HepG2 (cell line): ENCODE data around the gene TPD52L2. TPM values are rescaled to one million over a fixed set of nuclear protein-coding genes. Genes with fewer than 3 reads are reported as not detected.

Source experiments
- ARID2 ChIP-seq: sonication (generic); formaldehyde crosslinking; IDR thresholded peaks from 2 replicates; pipeline ENCODE4 v1.8.1; 2022; ENCODE audit warnings: mild to moderate bottlenecking, missing genetic modification reagents, borderline replicate concordance
- ELF3 ChIP-seq: IDR thresholded peaks from 2 replicates; pipeline ENCODE4 v1.6.1; 2016; ENCODE audit warnings: missing genetic modification reagents, missing compliant biosample characterization
- HOXA3 ChIP-seq: sonication (generic); formaldehyde crosslinking; IDR thresholded peaks from 2 replicates; pipeline ENCODE4 v1.5.0; 2020; ENCODE audit warnings: missing genetic modification reagents
- MXD1 ChIP-seq: sonication (generic); formaldehyde crosslinking; IDR thresholded peaks from 2 replicates; pipeline ENCODE4 v1.4.0; 2020; ENCODE audit warnings: mild to moderate bottlenecking, missing genetic modification reagents
- ONECUT2 ChIP-seq: sonication (generic); formaldehyde crosslinking; IDR thresholded peaks from 2 replicates; pipeline ENCODE4 v1.4.0; 2020; ENCODE audit warnings: missing genetic modification reagents
- TEAD2 ChIP-seq: sonication (generic); formaldehyde crosslinking; IDR thresholded peaks from 2 replicates; pipeline ENCODE4 v1.9.0; 2021; ENCODE audit warnings: missing genetic modification reagents
- ZFP82 ChIP-seq: sonication (generic); formaldehyde crosslinking; IDR thresholded peaks from 2 replicates; pipeline ENCODE4 v1.5.1; 2020; ENCODE audit warnings: mild to moderate bottlenecking, missing genetic modification reagents, borderline replicate concordance
- ZKSCAN1 ChIP-seq: fragments of 150-350 bp; IDR thresholded peaks from 2 replicates; pipeline ENCODE4 v1.6.1; 2014; ENCODE audit warnings: low read length
- ZKSCAN8 ChIP-seq: IDR thresholded peaks from 2 replicates; pipeline ENCODE4 v1.6.1; 2016; ENCODE audit warnings: borderline replicate concordance, missing genetic modification reagents, missing compliant biosample characterization
- ZMYM2 ChIP-seq: sonication (generic); formaldehyde crosslinking; IDR thresholded peaks from 2 replicates; pipeline ENCODE4 v1.8.0; 2022; ENCODE audit warnings: mild to moderate bottlenecking, missing genetic modification reagents
- ZNF282 ChIP-seq: fragments of 450-650 bp; IDR thresholded peaks from 2 replicates; pipeline ENCODE4 v1.6.1; 2018; ENCODE audit not compliant: partially characterized antibody
- ZNF451 ChIP-seq: sonication (generic); formaldehyde crosslinking; IDR thresholded peaks from 2 replicates; pipeline ENCODE4 v1.5.0; 2020; ENCODE audit warnings: mild to moderate bottlenecking, missing genetic modification reagents
- ZNF546 ChIP-seq: sonication (generic); formaldehyde crosslinking; conservative IDR thresholded peaks from 2 replicates; pipeline ENCODE4 v1.8.1; 2023; ENCODE audit warnings: mild to moderate bottlenecking, missing genetic modification reagents
- polyA plus RNA-seq, 8 experiments: library from polyadenylated mRNA; depleted of rRNA in 3 of 8; stranded (reverse) in 7 of 8; unstranded in 1 of 8; fragments of >200 nt; fragmentation: Illumina TruSeq in 4 of 8; extraction: Trizol in 4 of 8; gene quantifications; 2 replicates each; pipeline versions ENCODE4 v1.2.1 to v1.2.3, GENCODE V29; 2011 to 2016; ENCODE audit warnings: low read depth in 4 of 8, missing spikeins in 1 of 8, mixed read lengths in 1 of 8; ENCODE audit not compliant: insufficient read depth in 1 of 8
- total RNA-seq, 5 experiments: library from RNA; depleted of rRNA; stranded (reverse); fragments of >200 nt; fragmentation: Illumina TruSeq; extraction: Trizol; gene quantifications; 2 replicates each; pipeline ENCODE4 v1.2.3, GENCODE V29; 2016; ENCODE audit warnings: low read depth in 1 of 5
- TF ChIP-seq, protein P1 (sequence below), 2 experiments: sonication (generic) in 1 of 2; formaldehyde crosslinking in 1 of 2; IDR thresholded peaks; 2 replicates each; pipeline versions ENCODE4 v1.4.0 to v1.6.1; 2016 to 2020; ENCODE audit warnings: borderline replicate concordance in 1 of 2, low read depth in 1 of 2, mild to moderate bottlenecking in 1 of 2, missing genetic modification reagents in 1 of 2
- TF ChIP-seq, protein P2 (sequence below): sonication (generic); formaldehyde crosslinking; IDR thresholded peaks from 2 replicates; pipeline ENCODE4 v1.5.0; 2020; ENCODE audit warnings: mild to moderate bottlenecking, missing genetic modification reagents, borderline replicate concordance
- TF ChIP-seq, protein P3 (sequence below): sonication (generic); formaldehyde crosslinking; IDR thresholded peaks from 2 replicates; pipeline ENCODE4 v1.5.0; 2020; ENCODE audit warnings: missing genetic modification reagents, mild to moderate bottlenecking, borderline replicate concordance

The TPD52L2 gene
- total and polyA plus RNA-seq, 2 of the 13 experiments (the other 11 are each of a cell fraction or from before 2014, with no cell fraction given) = 156 to 184 TPM

DNA sequence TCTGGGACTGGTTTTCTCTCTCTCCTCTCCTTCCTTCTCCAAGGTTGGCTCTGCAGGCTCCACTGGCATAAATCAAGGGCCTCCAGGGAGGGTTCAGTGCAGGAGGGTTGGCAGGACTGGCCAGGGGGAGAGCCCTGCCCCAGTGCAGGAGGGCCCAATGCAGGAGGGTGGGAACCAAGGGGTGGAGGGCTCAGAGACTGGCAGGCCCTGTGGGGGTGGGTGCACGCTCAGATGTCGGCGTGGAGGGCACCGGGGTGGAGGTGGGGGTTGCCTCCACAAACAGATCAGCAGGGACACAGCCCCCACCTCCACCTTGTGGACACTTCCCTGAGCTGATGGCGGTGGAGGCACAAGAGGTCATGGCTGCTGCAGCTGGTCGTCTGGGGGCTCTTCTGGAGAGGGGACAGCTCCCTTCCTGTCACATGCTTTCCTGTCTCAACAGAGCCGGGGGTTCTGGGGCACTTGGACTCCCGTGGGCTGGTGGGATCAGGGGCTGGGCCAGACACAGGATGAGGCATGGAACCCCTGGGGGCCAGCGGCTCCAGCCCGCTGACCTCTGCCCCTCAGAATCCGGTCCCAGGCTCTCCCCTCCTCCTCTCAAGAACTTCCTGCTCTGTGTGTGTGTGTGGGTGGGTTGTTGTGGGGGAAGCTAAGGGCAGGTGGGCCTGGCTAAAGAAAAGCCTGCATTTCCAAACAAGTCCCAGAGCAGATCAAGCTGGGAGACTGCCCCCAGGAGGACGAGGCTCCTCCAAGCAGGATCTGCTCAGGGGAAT is 6.5 kb upstream of the TPD52L2 start (continued):
- no peak for TF ChIP-seq MXD1
- no peak for TF ChIP-seq ZKSCAN1
- peak; percentile 36; the same call in 1 of the 2 replicates for TF ChIP-seq HOXA3
- TF ChIP-seq, protein P1, sequence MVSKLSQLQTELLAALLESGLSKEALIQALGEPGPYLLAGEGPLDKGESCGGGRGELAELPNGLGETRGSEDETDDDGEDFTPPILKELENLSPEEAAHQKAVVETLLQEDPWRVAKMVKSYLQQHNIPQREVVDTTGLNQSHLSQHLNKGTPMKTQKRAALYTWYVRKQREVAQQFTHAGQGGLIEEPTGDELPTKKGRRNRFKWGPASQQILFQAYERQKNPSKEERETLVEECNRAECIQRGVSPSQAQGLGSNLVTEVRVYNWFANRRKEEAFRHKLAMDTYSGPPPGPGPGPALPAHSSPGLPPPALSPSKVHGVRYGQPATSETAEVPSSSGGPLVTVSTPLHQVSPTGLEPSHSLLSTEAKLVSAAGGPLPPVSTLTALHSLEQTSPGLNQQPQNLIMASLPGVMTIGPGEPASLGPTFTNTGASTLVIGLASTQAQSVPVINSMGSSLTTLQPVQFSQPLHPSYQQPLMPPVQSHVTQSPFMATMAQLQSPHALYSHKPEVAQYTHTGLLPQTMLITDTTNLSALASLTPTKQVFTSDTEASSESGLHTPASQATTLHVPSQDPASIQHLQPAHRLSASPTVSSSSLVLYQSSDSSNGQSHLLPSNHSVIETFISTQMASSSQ (IDR thresholded peaks at IDR 0.05; ENCODE audit: low read depth) = peak; percentile 16; the same call in 1 of the 2 replicates
- TF ChIP-seq, protein P1 (CRISPR knock-in tag; IDR thresholded peaks at IDR 0.05; ENCODE audit: borderline replicate concordance) = peak; percentile 43; the same call in 1 of the 2 replicates
- TF ChIP-seq ZMYM2 (CRISPR knock-in tag) = peak; percentile 44; the same call in 1 of the 2 replicates
- TF ChIP-seq TEAD2 (CRISPR knock-in tag) = no peak
- no peak; the same call in 1 of the 2 replicates for TF ChIP-seq ZNF546 (CRISPR knock-in tag)
- TF ChIP-seq, protein P2, sequence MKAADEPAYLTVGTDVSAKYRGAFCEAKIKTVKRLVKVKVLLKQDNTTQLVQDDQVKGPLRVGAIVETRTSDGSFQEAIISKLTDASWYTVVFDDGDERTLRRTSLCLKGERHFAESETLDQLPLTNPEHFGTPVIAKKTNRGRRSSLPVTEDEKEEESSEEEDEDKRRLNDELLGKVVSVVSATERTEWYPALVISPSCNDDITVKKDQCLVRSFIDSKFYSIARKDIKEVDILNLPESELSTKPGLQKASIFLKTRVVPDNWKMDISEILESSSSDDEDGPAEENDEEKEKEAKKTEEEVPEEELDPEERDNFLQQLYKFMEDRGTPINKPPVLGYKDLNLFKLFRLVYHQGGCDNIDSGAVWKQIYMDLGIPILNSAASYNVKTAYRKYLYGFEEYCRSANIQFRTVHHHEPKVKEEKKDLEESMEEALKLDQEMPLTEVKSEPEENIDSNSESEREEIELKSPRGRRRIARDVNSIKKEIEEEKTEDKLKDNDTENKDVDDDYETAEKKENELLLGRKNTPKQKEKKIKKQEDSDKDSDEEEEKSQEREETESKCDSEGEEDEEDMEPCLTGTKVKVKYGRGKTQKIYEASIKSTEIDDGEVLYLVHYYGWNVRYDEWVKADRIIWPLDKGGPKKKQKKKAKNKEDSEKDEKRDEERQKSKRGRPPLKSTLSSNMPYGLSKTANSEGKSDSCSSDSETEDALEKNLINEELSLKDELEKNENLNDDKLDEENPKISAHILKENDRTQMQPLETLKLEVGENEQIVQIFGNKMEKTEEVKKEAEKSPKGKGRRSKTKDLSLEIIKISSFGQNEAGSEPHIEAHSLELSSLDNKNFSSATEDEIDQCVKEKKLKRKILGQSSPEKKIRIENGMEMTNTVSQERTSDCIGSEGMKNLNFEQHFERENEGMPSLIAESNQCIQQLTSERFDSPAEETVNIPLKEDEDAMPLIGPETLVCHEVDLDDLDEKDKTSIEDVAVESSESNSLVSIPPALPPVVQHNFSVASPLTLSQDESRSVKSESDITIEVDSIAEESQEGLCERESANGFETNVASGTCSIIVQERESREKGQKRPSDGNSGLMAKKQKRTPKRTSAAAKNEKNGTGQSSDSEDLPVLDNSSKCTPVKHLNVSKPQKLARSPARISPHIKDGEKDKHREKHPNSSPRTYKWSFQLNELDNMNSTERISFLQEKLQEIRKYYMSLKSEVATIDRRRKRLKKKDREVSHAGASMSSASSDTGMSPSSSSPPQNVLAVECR (CRISPR knock-in tag) = peak; percentile 69; the same call in 1 of the 2 replicates
- TF ChIP-seq, protein P3, sequence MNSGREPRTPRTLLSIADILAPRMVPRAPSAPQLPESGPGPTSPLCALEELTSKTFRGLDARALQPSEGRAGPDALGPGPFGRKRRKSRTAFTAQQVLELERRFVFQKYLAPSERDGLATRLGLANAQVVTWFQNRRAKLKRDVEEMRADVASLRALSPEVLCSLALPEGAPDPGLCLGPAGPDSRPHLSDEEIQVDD (CRISPR knock-in tag) = peak; percentile 19
- TF ChIP-seq ZKSCAN8 (CRISPR knock-in tag) = 0 out of 2 replicates have a peak, but pooled peaks have one; percentile 53
- no peak for TF ChIP-seq ZNF282
- TF ChIP-seq ONECUT2 (CRISPR knock-in tag) = no peak
- TF ChIP-seq ZNF451 (CRISPR knock-in tag) = peak; percentile 2; the same call in 1 of the 2 replicates
- TF ChIP-seq ARID2 (CRISPR knock-in tag) = 0 out of 2 replicates have a peak, but pooled peaks have one; percentile 49
- TF ChIP-seq ELF3 (CRISPR knock-in tag) = 0 out of 2 replicates have a peak, but pooled peaks have one; percentile 36
- no peak; the same call in 1 of the 2 replicates for TF ChIP-seq ZFP82
